Activated CD8-positive, alpha-beta T cell treated with anti-CD3 and anti-CD28 coated beads, Interleukin-2, amount 10 ng/mL, durations not matched to agents 7 days and 5 days (primary cell): ENCODE data around the gene CCDC186. TPM values are rescaled to one million over a fixed set of nuclear protein-coding genes. Genes with fewer than 3 reads are reported as not detected.
A peak's percentile ranks its signal among the peaks of the same experiment; 100 is the strongest.

Source experiments
- ATAC-seq: fragments of 150-1000 bp; cut with Tn5 transposase; one replicate; pipeline ENCODE4 v1.10.0; 2021; ENCODE audit warnings: moderate library complexity
- CTCF ChIA-PET: fragments of 350-600 bp; sonication (Branson Sonifier 250); formaldehyde crosslinking; loops from one replicate; lab custom pipeline; 2021; ENCODE audit warnings: antibody characterized with exemption; lab: Charles Lee
- POLR2A ChIA-PET: fragments of 350-600 bp; sonication (Branson Sonifier 250); formaldehyde crosslinking; loops from one replicate; lab custom pipeline; 2021; ENCODE audit warnings: antibody characterized with exemption; lab: Charles Lee
- DNase-seq: peaks from one replicate; pipeline ENCODE4 v3.0.0-alpha.2; 2020
- H3K27ac Mint-ChIP-seq: one replicate; pipeline ENCODE4 v1.8.0; 2021; ENCODE audit warnings: mild to moderate bottlenecking, mixed read lengths
- H3K27me3 Mint-ChIP-seq: one replicate; pipeline ENCODE4 v1.8.0; 2021; ENCODE audit warnings: low read depth, mixed read lengths
- H3K36me3 Mint-ChIP-seq: one replicate; pipeline ENCODE4 v1.8.0; 2021; ENCODE audit warnings: low read depth, mixed read lengths
- H3K4me1 Mint-ChIP-seq: one replicate; pipeline ENCODE4 v1.8.0; 2021; ENCODE audit warnings: low read depth, mixed read lengths
- H3K4me3 Mint-ChIP-seq: one replicate; pipeline ENCODE4 v1.8.0; 2021; ENCODE audit warnings: mild to moderate bottlenecking, mixed read lengths
- H3K9me3 Mint-ChIP-seq: one replicate; pipeline ENCODE4 v1.8.0; 2022; ENCODE audit warnings: mixed read lengths; ENCODE audit not compliant: insufficient read depth
- total RNA-seq, 2 experiments: library from RNA; stranded (reverse); gene quantifications; one replicate each; pipeline ENCODE4 v1.2.3, GENCODE V29; 2021

CCDC186 gene
- 10 to 100 TPM; 12.8 to 13.3 TPM for total RNA-seq

DNA sequence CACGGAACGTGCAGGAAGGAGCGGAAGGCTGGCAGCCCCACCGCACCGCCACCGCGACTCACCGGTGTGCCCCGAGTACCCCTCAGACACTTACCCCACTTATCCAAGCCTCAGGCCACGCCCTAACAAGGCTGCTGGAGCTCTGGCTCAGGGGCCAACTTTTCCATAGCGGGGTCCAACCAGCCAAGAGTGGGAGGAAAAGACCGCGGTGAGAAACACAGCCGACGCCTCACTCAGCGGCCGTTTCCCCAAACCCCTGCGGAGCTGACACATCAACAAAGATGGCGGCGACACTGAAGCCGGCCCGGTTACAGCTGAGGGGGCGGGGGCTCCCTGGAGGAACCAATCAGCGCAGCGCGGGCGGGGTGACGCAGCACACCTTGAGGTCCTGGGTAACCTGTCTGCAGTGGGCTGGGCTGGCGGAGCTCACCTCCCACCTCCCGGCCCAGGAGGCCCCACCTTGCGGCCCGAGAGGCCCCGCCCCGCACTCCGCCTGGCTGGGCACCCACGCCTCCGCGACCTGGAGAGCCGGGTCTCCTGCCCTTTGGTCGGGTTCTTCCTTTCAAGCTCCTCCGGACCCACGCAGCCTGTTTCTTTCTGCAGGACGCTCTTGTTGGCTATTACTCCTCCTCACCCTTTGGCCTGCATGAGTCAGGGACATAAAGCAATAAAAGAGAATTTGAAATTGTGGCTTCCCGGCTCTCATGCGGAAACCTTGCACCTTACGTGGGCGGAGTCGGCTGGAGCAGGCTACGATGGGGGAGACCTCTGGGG, at the start of gene CCDC186:
CCDC186 (minus strand) TSS at position 283 of the 774 bp plus-strand sequence. CDS start 10,935 bp downstream, outside the sequence.
- CTCF ChIA-PET, result interaction anchor here (1.1 to 2.0 kb wide), 3 partner anchors 57 to 375 kb away, joined by 3 to 9 read pairs (median 4); no protein-coding TSS in a partner anchor
- peak; percentile 99 for ATAC-seq
- POLR2A ChIA-PET, result interaction anchor here (0.6 to 1.0 kb wide), 6 partner anchors 10 to 647 kb away, joined by 3 to 4 read pairs (median 3); partner anchors contain the start of gene FHIP2A
- peaks cover 24% of the 10 kb centered on the region for H3K36me3 Mint-ChIP-seq
- peak within 1 kb of the TSS; percentile 99 for H3K4me3 Mint-ChIP-seq
- DNase-seq, result peak; percentile 98
- H3K9me3 Mint-ChIP-seq, result peaks cover 6% of the 10 kb centered on the region
- H3K27ac Mint-ChIP-seq, result peak within 1 kb of the TSS; percentile 98
- peaks cover 12% of the 10 kb centered on the region for H3K27me3 Mint-ChIP-seq
- peaks cover 25% of the 10 kb centered on the region for H3K4me1 Mint-ChIP-seq

DNA sequence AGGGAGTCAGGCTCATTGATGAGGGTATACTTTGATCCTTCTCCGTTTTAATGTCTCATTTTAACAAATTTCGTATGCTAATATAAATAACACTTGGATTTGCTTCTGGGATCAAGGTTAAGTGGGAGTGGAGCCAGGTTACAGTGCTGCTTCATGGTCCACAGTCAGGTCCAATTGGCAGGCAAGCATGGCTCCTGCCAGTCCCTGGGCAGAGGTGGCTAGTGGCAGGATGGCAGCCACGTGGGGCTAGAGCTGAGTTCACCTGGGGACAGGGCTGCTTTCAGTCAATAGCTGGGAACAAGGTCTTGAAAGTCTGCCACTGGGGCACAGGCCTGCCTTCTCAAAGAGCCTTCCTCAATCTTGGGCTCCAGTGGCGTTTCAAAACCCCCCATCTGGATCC, 49.1 kb upstream of the CCDC186 start:
- CTCF ChIA-PET, result no interaction called here
- no peak overlapping the region for H3K27ac Mint-ChIP-seq

DNA sequence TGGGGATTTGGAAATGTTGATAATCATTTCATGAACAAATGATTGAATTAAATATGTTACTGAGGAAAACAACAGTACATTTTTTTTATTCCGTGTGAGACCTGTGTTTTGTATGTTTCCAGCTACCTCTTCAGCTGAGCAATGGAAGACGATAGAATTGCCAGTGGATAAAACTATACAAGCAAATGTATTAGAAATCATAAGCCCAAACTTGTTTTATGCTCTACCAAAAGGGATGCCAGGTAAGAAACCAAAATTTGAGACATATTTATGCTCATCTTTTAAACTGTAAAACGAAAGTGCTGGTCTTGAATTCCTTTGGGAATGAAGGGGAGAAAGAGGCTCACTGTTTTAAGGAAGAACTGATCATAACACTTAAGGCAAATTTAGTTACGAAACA, 47.2 kb upstream of the CCDC186 start:
- ATAC-seq (no peak), DNase-seq (no peak)
- ChIA-PET POLR2A (no interaction called here), CTCF (interaction anchor here (1.2 kb wide), 1 partner anchor 82 kb away, joined by 3 read pairs; no protein-coding TSS in a partner anchor)
- no peaks in the 10 kb centered on the region for H3K9me3 Mint-ChIP-seq
- no peak overlapping the region for H3K27ac Mint-ChIP-seq
- no peaks in the 10 kb centered on the region for H3K36me3 Mint-ChIP-seq
- H3K4me3 Mint-ChIP-seq, result no peak overlapping the region
- no peaks in the 10 kb centered on the region for H3K4me1 Mint-ChIP-seq
- H3K27me3 Mint-ChIP-seq, result peaks cover 28% of the 10 kb centered on the region

More for the DNA sequence above, 49.1 kb upstream of the CCDC186 start:
- Mint-ChIP-seq H3K4me1 (no peaks in the 10 kb centered on the region), H3K9me3 (no peaks in the 10 kb centered on the region), H3K27me3 (peaks cover 23% of the 10 kb centered on the region), H3K4me3 (no peak overlapping the region), H3K36me3 (no peaks in the 10 kb centered on the region)
- no peak for DNase-seq
- ATAC-seq, result no peak
- POLR2A ChIA-PET, result no interaction called here

DNA sequence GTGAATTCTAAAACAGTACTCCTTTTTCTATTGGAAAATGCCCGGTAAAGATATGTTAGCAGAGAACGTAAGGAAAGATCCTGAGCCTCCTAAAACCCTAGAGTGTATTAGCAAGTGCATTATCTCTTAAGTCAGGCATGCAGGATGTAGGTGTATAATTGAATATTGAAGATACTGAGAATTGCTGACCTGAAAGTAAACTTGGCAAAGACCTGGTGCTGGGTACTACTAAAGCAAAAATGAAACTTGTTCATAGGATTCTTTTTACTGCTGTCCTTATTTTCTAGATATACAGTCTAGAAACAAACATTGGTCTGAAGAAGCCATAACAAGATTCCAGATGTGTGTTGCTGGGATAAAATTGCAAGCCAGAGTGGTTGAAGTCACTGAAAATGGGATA, 46.3 kb upstream of the CCDC186 start:
- no peak for ATAC-seq
- no peak for DNase-seq
- Mint-ChIP-seq H3K4me1 (no peaks in the 10 kb centered on the region), H3K4me3 (no peak overlapping the region), H3K9me3 (no peaks in the 10 kb centered on the region), H3K36me3 (no peaks in the 10 kb centered on the region), H3K27ac (no peak overlapping the region), H3K27me3 (peaks cover 25% of the 10 kb centered on the region)
- ChIA-PET POLR2A (no interaction called here), CTCF (no interaction called here)

DNA sequence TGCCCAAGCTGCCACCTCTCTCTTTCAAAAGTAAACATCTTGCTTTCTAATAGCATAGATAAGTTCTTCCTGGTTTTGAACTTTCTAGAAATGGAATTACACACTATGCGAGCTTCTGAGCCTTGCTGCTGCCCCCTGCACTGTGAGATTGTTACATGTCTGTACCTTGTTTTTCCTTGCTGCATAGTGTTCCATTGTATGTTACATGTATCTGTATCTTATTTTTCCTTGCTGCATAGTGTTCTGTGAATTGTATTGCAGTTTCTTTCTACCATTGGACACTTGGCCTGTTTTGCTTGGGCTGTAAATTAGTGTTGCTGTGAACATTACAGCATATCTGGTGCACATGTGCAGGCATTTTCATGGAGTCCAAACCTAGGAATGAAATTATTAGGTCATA, 41.0 kb upstream of the CCDC186 start:
- ATAC-seq (no peak), DNase-seq (no peak)
- Mint-ChIP-seq H3K4me3 (no peak overlapping the region), H3K4me1 (no peaks in the 10 kb centered on the region), H3K27me3 (peaks cover 17% of the 10 kb centered on the region), H3K36me3 (no peaks in the 10 kb centered on the region), H3K27ac (no peak overlapping the region), H3K9me3 (no peaks in the 10 kb centered on the region)
- ChIA-PET POLR2A (no interaction called here), CTCF (no interaction called here)

DNA sequence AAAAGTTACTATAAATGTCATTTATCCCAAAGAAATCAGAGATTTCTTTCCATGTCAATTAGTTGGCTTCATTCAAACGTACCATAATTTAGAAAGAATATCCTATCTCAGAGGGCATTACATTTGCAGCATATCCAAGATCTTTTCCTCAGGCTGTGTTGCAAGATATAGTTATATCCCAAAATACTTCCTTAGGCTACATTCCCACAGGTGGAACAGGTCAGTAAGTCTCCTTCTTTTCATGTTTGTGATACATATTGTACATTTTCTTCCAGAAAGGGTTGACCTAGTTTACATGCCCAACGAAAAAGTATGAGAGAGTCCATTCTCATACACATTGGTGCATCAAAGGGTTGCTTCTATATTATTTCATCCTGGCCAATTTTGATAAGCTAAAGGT, 38.1 kb upstream of the CCDC186 start:
- POLR2A ChIA-PET, result no interaction called here
- H3K27me3 Mint-ChIP-seq, result peaks cover 19% of the 10 kb centered on the region
- CTCF ChIA-PET, result interaction anchor here (1.6 kb wide), 1 partner anchor 13 kb away, joined by 3 read pairs; no protein-coding TSS in a partner anchor
- no peak overlapping the region for H3K4me3 Mint-ChIP-seq
- ATAC-seq (no peak), DNase-seq (no peak)
- no peaks in the 10 kb centered on the region for H3K36me3 Mint-ChIP-seq
- H3K27ac Mint-ChIP-seq, result no peak overlapping the region
- H3K9me3 Mint-ChIP-seq, result no peaks in the 10 kb centered on the region
- no peaks in the 10 kb centered on the region for H3K4me1 Mint-ChIP-seq

DNA sequence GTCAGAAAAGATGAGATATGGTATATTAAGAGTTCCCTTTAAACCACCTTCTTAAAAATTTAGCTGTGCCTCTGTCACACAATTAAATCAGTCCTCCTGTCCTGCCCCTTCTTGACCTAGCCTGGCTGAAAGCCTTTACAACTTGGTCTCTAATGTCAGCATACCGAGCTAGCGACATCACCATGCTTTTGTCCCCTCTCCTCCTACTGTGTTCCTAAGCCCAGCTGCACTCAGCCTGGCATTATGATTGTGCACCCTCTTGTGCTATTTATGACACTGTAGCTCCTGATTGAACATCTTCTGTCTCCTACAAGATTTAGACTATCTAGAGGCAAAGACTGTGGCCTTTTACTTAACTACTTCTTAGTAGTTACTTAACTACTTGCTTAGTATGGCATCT, 34.3 kb upstream of the CCDC186 start:
- Mint-ChIP-seq H3K27me3 (peaks cover 17% of the 10 kb centered on the region), H3K27ac (no peak overlapping the region), H3K36me3 (no peaks in the 10 kb centered on the region), H3K9me3 (no peaks in the 10 kb centered on the region), H3K4me1 (no peaks in the 10 kb centered on the region), H3K4me3 (no peak overlapping the region)
- DNase-seq (no peak), ATAC-seq (no peak)
- ChIA-PET POLR2A (no interaction called here), CTCF (interaction anchor here (1.1 kb wide), 1 partner anchor 16 kb away, joined by 3 read pairs; no protein-coding TSS in a partner anchor)

DNA sequence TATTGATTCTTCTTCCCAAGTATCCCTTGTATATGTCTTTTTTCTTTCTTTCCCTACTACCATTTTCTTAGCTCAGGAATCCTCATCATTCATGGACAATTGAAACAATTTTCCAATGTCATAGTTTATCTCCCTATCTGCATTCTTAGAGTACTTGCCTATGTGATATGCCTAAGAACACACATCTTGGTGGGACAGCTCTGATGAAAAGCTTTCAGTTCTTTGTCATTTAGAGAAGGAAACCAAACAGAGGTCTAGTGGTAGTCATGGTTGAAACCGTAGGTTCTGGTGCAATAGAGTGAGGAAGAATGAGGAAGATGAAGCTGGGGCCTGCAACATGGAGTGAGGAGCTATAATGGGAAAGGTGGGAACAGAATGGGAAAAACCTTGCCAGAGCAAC, 33.3 kb upstream of the CCDC186 start:
- CTCF ChIA-PET, result no interaction called here
- H3K9me3 Mint-ChIP-seq, result no peaks in the 10 kb centered on the region

DNA sequence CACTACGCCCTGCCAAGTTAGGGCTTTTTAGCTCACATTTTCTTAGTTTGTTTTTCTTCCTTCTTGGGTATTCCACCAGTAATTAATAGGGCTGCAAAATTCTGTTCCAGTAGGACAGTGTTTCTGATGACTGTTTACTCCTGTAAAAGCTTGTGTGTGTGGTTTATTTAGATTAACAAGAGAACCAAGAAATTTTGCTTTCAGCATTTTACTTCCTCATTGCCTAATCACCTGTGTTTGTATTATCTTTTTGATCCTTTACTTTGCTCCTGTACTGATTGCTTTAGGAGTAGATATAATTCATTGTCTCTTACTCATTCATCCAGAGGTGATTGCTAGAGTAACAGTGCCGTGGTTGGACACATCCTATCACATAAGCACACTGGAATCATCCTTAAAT, 32.9 kb upstream of the CCDC186 start:
- no peak for DNase-seq
- Mint-ChIP-seq H3K9me3 (no peaks in the 10 kb centered on the region), H3K4me1 (no peaks in the 10 kb centered on the region), H3K4me3 (no peak overlapping the region), H3K27ac (no peak overlapping the region), H3K36me3 (no peaks in the 10 kb centered on the region), H3K27me3 (peaks cover 23% of the 10 kb centered on the region)
- POLR2A ChIA-PET, result no interaction called here
- CTCF ChIA-PET, result no interaction called here
- no peak for ATAC-seq

More for the DNA sequence above, 33.3 kb upstream of the CCDC186 start:
- Mint-ChIP-seq H3K4me1 (no peaks in the 10 kb centered on the region), H3K4me3 (no peak overlapping the region), H3K36me3 (no peaks in the 10 kb centered on the region), H3K27ac (no peak overlapping the region), H3K27me3 (peaks cover 20% of the 10 kb centered on the region)
- DNase-seq, result no peak
- ATAC-seq, result no peak
- POLR2A ChIA-PET, result no interaction called here

DNA sequence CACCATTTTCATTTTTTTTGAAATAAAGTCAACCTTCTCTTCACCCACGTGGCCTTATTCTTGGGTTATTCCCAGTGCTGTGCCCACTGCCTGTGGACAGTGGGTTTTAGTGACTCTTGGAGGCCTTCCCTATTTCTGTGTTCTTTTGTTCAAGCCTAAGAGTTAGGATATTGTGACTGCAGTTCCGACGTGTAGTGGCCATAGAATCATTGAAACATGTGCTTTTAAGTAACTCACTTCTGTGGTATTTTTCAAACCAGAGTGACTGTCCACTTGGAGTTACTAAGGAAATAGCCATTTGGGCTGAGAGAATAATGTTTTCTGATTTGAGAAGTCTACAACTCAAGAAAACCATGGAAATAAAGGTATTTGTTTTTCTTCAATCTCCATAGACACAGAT, 28.8 kb upstream of the CCDC186 start:
- no peak for ATAC-seq
- H3K36me3 Mint-ChIP-seq, result no peaks in the 10 kb centered on the region
- peaks cover 32% of the 10 kb centered on the region for H3K27me3 Mint-ChIP-seq
- no peaks in the 10 kb centered on the region for H3K4me1 Mint-ChIP-seq
- ChIA-PET CTCF (no interaction called here), POLR2A (no interaction called here)
- no peak overlapping the region for H3K27ac Mint-ChIP-seq
- DNase-seq, result no peak
- H3K4me3 Mint-ChIP-seq, result no peak overlapping the region
- H3K9me3 Mint-ChIP-seq, result no peaks in the 10 kb centered on the region

DNA sequence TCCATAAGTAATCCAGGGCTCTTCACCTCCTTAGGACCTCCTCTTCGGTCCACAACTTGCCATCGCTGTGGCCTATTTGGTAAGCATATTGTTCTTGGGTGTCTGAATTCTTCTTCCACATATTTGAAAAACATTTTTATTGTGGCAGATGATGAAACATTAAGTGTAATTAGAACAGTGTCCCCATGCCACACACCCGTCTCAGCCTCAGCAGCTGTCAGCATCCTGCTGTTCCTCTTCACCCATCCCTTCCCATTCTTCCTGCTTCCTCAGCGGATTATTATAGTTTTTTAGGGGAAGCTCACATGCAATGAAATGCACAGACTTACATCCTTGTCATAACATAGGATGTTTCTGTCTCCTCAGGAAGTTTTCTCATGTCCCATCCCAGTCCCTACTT, 25.2 kb upstream of the CCDC186 start:
- POLR2A ChIA-PET, result no interaction called here
- H3K36me3 Mint-ChIP-seq, result no peaks in the 10 kb centered on the region
- CTCF ChIA-PET, result interaction anchor here (1.3 kb wide), 1 partner anchor 12 kb away, joined by 3 read pairs; no protein-coding TSS in a partner anchor
- peaks cover 49% of the 10 kb centered on the region for H3K27me3 Mint-ChIP-seq
- H3K27ac Mint-ChIP-seq, result no peak overlapping the region
- no peak overlapping the region for H3K4me3 Mint-ChIP-seq
- H3K4me1 Mint-ChIP-seq, result peaks cover 17% of the 10 kb centered on the region
- ATAC-seq (no peak), DNase-seq (no peak)
- H3K9me3 Mint-ChIP-seq, result no peaks in the 10 kb centered on the region

DNA sequence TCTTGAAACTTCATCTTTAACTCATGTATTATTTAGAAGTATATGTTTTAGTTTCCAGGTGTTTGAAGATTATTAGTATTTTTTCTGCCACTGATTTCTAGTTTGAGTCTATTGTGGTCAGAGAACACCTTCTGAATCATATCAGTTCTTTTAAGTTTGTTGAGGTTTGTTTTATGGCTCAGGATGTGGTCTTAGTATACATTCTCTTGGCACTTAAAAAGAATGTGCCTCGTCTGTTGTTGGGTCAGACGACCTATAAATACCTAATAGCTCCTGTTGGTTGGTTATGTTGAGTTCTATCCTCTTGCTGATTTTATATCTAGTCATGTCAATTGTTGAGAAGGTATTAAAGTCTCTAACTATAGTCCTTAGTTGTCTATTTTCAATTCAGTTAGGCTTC, 21.1 kb upstream of the CCDC186 start:
- Mint-ChIP-seq H3K27ac (no peak overlapping the region), H3K9me3 (no peaks in the 10 kb centered on the region), H3K4me3 (no peak overlapping the region), H3K27me3 (peaks cover 58% of the 10 kb centered on the region), H3K4me1 (peaks cover 17% of the 10 kb centered on the region), H3K36me3 (no peaks in the 10 kb centered on the region)
- ChIA-PET CTCF (no interaction called here), POLR2A (no interaction called here)
- ATAC-seq (peak; percentile 70), DNase-seq (no peak)
